DMS 273 (cell line): ENCODE results near the gene DENND5A.

Source experiments
- DNase-seq: peaks from one replicate; lab custom pipeline; 2025; ENCODE audit not compliant: unreplicated experiment; lab: John Stamatoyannopoulos, UW

Gene DENND5A

DNA sequence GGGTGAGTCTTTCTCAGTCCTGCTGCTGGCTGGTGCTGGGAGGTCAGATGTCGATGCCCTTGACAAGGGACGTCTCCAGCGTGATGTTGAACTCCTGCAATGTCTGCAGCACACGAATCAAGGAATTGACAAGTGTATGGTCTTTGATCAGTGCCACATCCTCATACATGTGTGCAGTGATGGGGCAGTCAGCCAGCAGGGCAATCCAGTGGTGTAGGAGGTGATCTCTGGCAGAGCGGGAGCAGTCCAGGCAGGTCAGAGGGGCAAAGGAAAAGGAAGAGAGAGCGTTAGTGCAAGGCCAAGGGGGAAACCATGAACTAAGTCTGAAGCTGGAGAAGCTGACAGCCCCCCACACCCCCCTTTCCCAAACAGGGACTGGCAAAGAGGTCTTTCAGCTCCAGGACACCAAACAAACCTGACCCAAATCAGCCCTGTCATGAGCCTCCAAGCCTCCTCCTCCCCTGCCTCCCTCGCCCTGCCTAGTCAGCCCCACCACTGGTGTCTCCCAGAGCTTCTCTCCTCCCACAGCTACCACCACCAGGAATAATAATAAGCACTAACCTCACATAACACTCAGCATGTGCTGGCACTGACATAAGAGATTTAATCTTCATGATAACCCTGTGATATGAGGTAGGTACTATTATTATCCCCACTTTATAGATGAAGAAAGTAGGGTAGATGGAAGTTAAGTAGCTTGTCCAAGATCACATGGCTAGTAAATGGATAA lies 125.4 kb downstream of the DENND5A start:
- no peak for DNase-seq

DNA sequence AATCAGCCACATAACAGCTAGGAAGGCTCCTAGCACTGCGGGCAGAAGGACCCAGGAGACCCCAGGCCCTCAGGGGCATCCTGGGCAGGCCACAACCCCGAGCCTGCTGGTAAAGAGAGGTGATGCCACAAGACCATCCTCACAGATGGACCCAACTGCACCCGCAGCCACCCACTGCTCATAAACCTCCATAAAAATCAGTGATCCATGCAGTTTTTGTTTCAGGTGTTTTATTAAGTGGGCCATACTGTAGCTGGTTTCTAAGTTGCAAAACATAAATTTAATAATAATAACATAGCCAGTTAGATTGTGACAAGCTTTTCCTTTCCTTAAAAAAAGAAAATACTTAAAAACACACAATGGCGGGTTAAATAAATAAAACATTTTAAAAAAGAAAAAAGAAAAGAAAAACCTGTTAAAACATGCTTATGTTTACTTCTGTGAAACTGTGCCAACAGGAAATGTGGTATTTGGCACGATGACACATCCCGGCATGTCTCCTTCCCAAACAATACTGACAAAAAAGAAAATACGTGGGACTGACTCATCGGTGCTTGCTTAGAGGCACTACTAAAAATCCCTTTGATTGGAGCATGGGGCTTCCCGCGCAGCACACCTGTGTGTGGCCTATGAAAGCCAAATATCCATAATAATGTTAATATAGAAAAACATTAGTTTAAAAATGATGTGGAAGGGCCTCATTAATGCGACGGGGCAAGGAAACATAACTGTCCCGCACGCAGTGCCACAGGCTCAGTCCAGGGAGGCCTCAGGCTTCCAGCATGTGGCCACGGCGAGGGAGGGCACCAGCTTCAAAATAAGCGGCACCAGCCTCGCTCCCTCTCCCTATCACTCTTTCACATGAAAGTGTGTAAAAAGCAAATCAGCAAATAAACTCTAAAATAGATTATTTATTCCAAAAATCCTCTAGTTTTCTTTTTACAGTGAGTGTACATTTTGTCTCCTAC lies 126.3 kb downstream of the DENND5A start:
- peak; percentile 54 for DNase-seq

DNA sequence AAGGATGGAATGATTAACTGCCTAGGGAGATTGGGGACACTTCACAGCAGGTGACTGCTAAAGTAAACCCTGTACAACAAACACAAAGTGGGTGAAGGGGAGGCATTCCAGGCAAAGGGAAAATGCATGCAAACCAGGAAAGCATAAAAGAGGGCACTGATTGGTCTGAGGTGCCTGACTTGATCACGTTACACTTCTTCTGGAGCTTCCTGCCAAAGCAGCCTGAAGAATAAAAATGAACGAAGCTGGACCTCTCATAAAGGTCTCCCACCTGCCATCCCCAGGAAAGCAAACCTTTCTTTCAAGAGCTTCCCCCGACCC lies 127.1 kb downstream of the DENND5A start:
- DNase-seq, result peak; percentile 29

DNA sequence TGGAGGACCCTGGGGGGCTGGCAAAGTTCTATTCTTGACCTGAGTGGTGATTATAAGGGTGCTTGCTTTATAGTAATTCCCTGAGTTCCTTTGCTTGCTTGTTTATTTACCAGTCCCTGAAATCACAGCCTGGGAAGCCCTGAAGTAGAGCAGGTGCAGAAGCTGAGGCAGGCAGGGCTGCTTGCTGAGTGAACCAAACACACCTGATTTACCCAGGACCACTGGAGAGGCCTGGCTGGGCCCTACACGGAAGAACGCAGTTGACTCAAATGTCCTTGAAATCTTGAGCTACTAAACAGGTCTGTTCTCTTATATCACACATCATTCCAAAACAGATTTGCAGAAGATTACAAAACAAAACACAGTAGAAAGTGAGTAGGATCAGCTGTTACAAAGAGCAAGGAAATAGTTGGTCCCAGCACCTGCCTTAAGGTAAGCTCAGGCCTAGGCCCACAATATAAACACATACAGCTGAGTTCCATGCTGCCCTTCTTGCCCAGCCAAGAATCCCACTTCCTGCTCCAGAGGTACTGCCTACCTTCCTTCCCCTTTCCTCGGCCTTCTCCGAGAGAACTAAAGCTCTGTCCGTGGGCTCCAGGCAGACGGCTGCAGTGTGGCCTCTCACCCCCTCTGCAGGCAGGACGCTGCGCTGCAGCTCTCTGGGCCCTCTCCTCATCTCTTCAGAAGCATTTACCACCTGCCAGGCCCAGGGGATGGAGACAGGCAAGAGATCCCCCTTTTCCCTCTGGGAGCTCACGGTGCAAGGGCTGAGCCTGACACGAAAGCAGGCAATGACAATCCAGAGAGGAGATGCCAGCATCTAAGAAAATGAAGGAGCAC lies 127.6 kb downstream of the DENND5A start:
- peak; percentile 81 for DNase-seq

DNA sequence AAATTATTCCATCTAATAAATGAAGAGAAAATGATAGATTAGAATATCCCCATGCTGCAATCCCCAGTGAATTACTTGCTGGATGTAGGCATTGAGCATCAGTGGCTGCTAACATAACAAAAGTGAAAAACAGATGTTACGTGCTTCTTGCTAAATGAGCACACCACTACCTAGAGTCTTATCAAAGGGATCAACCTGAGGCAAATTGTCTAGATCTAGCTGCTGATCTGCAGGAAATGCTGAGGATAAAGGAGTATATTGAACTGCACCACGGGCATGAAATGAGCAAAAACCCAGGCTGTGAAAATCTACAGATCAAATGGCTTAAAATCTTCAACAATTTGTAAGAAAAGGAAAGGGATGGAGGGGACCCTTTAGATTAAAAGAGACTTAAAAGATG lies 128.4 kb downstream of the DENND5A start:
- no peak for DNase-seq

DNA sequence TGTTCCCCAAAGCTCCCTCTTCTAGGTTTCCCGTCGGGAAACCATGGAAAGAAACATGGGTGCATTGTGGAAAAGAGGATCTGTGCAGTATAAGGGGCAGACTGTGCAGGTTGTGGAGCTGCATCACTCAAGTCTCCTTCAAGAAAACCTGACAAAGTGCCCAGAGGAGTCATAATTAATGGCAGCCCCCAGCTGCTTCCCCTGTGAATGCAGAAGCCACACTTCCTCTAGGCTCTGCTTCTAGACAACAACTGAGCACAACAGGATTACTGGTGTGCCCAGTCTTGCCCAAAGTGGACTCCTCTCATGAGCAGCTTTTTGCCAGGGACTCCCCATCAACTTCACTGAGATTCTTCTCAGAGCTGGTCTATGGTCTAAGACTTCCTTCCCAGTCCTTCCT lies 131.2 kb downstream of the DENND5A start:
- DNase-seq, result no peak

DNA sequence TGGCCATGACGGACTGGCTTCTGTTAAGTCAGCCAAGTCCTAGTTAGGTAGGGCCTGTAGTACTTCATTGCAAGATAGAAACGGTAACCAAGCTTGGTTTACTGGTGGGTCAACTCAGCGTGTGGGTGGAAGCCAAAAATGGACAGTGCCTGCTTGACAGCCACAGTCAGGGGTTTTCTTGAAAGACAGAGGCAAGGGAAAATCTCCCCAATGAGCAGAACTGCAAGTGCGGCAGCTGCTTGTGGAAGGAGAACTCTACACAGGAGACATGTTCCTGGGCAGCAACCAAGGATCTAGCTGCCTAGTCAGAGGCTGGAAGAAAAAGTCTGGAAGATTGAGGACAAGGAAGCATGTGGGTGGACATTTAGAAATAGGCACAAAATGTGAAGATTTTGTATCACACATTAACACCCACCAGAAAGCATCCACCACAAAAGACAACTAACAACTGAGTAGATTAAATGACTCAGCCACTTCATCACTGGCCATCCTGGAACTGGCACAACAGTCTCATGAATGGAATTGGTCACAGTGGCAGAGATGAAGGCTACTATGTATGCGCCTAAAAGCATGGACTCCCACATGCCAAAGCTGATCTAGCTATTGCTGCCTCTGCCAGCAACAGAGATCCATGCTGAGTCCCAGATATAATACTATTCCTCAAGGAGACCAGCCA lies 132.8 kb downstream of the DENND5A start:
- no peak for DNase-seq

DNA sequence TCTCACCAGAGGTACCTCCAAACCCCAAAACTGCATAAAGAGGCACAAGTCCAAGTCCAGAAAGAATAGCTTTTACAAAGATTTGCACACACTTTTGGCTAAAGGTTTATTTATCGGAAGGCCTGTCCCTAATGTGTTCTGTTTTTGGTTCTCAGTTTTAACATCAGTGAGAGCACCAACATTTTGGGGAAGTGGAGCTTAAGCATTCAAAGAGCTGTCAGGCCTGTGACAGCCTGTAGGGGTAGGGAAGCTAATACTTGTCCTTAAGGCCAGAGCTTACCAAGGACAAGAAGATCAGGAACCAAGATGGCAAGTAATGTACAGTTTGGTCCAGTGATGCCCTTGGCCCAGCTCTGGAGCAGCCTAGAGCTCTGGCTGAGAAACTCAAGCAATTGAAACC lies 134.9 kb downstream of the DENND5A start:
- DNase-seq, result no peak

DNA sequence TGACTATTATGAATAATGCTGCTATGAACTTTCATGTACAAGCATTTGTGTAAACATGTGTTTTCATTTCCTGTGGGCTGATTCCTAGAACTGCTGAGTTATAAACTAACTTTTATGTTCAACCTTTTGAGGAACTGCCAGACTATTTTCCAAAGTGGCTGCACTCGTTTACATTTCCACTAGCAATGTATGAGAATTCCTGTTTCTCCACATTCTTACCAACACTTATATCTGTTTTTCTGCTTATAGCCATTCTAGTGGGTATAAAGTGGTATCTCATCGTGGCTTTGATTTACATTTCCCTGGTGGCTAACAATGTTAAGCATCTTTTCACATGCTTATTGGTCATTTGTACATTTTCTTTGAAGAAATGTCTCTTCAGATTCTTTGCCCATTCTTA lies 138.5 kb downstream of the DENND5A start:
- no peak for DNase-seq

DNA sequence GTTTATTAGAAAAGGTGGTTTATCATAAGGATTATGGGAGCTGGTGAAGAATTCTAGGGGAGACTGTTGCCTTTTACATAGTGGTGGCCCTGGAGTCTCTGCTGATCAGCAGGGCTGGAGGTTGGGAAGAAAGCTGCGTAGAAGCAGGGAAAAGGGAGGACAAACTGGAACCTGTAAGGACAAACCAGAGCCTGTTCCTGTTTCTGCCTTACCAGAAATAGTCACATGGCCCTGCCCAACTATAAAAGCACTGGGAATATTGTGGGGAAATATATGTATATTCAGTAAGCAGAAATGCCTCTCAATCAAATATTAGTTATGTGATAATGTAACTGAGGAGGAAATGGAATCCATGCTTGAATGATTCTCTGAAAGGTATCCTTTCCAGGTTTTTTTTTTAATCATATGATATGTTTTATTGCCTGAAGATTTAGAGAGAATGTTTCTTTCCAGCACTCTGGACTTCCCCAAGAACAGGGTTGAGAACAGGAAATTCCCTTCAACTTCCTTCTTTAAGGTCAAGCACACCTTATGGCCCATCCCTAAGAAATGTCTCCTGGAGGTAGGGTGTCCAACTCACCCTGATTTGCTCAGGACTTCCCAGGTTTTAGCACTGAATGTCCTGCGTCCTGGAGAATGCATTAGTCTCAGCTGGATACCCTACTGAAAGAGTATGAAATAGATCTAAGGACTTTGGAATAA lies 139.8 kb downstream of the DENND5A start:
- DNase-seq, result no peak

DNA sequence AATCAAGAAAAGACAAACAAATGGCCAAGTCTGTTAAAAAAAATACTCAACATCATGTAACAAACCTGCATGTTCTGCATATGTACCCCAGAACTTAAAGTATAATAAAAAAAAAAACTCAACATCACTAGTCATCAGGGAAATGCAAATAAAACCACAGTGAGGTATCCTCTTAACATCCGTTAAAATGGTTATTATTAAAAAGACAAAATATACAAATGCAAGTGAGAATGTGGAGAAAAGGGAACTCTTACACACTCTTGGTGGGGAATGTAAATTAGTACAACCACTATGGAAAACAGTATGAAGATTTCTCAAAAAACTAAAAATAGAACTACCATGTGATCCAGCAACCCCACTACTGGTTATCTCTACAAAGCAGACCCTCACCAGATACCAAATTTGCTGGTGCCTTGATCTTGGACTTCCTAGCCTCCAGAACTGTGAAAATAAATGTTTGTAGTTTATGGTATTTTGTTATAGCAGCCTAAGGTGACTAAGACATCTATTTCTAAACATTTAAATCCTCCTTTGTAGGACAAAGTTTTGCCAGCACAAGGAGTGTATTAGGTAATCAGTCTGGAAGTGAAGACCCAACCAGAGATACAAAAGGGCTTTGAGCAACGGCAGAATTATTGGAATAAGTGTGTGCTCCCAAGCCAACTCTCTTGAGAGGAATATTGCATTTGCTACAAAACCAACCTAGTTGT lies 141.4 kb downstream of the DENND5A start:
- DNase-seq, result no peak

DNA sequence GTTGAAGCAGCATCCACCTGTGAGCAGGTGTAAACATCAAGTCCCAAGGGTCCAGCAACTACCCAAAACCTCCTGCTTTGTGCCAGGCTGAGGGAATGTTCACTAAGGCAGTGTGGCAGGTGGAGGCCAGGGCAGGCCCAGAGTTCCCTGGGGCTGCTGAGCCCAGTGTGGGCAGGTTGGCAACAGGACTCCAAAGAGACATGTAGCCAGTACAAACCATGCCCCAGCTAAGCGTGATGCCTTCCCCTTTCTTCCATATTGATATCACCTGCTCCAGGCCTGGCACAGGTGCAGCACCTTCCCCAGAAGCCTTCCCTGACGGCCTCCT lies 143.7 kb downstream of the DENND5A start:
- DNase-seq, result no peak

DNA sequence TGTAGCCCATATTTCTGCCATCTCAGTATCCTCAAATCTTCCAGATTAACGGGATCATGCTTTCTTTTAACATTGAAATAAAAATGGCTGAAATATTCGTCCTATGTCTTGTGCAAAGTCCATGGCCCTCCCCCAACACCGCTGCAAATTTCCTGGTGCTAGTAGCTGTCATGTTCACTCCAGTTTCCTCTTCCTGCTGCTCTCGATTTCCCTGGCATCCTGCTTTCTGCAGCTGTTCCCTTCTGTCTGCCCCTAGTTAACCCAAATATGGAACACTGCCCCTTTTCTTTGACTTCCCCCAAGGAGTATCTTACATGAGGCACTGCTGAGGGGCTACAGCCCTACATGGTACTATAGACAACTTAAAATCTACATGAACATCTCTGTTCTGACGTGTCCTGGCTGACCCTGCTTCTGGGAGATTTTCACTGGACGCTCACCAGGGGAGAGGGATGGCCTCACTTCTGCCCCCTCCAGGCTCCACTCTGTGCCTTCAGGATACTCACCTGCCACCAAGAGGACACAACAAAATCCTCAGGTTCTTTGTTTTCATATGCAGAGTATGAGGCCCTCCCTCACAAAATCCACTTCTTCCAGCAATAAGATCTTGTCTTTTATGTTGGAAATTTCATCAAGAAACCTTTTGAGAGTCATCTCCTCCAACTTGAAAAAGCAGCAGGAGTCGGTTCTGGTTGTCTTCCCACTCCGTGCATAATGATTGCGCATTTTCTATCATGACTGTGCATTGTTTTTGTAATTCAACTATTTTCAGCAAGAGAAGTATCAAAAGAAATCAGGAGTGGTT lies 144.3 kb downstream of the DENND5A start:
- DNase-seq, result peak; percentile 50

DNA sequence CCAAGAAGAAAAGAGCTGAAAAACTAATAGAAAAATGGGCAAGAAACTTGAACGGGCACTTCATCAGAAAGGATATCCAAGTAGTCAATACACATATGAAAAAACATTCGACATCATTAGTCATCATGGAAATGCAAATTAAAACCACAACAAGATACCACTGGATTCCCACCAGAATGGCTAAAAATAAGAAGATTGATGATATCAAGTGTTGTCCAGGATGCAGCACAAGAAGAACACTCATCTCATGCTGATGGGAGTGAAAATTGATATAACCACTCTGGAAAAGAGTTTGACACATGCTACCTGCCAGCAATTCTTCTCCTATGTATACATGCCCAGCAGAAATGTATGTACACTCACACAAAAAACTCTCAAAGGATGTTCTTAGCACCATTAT lies 146.9 kb downstream of the DENND5A start:
- no peak for DNase-seq

DNA sequence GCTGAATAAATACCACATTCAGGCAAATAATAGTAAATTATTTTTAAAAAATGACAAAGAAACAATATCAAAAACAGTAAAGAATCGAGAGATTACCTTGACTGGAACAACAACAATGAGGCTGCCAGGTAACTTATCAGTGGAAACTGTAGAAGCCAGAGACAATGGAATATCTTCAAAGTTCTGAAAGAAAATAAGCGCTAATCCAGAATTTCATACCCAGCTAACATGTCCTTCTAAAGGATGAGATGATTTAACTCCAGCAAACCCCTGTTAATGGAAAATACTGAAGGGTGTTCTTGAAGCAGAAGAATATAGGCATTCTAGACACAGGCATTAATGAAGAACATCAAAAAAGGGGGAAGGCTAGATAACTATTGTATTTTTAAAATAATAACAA lies 153.1 kb downstream of the DENND5A start:
- peak; percentile 2 for DNase-seq

DNA sequence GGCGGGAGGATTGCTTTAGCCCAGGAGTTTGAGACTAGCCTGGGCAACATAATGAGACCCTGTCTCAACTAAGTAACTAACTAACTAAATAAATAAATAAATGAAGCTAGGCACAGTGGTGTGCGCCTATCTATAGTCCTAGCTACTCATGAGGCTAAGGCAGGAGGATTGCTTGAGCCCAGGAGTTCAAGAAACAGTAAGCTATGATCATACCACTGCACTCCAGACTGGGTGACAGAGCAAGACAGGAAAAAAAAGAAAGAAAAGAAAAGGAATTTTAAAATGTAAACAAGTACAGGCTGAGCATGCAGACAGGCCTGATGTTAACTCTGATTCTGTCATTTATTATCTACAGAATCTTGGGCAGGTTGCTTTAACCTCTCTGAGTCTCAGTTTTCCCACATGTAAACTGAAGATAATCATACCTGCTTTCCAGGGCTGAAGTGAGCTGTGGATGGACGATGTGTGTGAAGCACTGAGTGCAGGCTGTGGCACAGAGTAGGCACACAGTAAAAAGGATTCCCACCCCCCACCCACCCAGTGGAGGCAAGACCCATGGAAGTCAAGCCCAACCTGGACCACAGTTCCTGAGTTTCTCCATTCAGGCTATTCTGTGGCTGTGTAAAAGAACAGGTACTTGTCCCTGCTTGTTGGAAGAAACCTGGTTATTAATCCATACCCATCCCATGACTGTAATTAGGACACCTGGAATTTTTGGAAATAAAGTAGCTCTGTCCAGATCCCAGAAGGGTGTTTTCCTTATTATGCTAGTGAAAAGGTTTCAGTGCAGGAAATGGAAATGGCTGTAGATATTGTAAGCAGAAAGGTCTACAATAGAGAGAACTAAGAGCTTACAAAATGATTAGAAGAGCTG lies 155.1 kb downstream of the DENND5A start:
- no peak for DNase-seq

DNA sequence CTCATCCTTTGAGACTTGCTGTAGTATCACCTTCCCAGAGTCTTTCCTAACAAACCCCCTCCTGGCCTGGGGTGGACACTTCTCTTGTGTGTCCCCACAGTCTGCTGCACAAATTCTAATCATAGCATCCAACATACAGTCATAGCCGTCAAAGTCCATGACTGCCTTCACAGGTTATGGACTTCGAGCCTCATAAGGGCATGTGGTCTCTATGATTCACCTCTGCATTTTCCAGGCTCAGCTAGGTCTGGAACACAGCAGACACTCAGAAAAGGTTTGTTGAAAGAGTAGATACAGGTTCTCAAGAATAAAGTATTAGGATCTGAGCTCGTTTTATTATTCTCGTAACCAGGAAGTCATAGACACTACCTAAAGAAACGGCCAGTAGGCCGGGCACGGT lies 160.6 kb downstream of the DENND5A start:
- no peak for DNase-seq
